ENCODE measurements around the gene RFXANK. TPM values are rescaled to one million over a fixed set of nuclear protein-coding genes. Genes with fewer than 3 reads are reported as not detected.

The RFXANK gene
- total RNA-seq, 1 experiment from 2014 or later = 78.7 TPM

GRCh38 chr19:19214892-19215291 lies 22.8 kb downstream of the RFXANK start (continued):
- TF ChIP-seq ATF6 (CRISPR knock-in tag; IDR thresholded peaks at IDR 0.05) = no peak
- no peak; the same call in 1 of the 2 replicates for TF ChIP-seq ERG (CRISPR knock-in tag; IDR thresholded peaks at IDR 0.05)
- peak; percentile 78; the same call in 1 of the 2 replicates for TF ChIP-seq FOXK1 (CRISPR knock-in tag; IDR thresholded peaks at IDR 0.05)
- TF ChIP-seq CTCF (IDR thresholded peaks at IDR 0.05) = no peak
- no peak for TF ChIP-seq FOXJ3 (CRISPR knock-in tag; IDR thresholded peaks at IDR 0.05; ENCODE audit: borderline replicate concordance)
- peak; percentile 63; the same call in 1 of the 2 replicates for TF ChIP-seq CREM (CRISPR knock-in tag; IDR thresholded peaks at IDR 0.05)
- TF ChIP-seq ZNF532 (CRISPR knock-in tag; IDR thresholded peaks at IDR 0.05; ENCODE audit: borderline replicate concordance) = no peak
- peak; percentile 78 for TF ChIP-seq ETV6 (CRISPR knock-in tag; IDR thresholded peaks at IDR 0.05)
- TF ChIP-seq GTF2I (CRISPR knock-in tag; conservative IDR thresholded peaks at IDR 0.05) = peak; percentile 80; the same call in 1 of the 2 replicates
- no peak for TF ChIP-seq ZNF396 (CRISPR knock-in tag; IDR thresholded peaks at IDR 0.05; ENCODE audit: borderline replicate concordance)
- TF ChIP-seq NR1H2 (CRISPR knock-in tag; IDR thresholded peaks at IDR 0.05) = no peak
- no peak for TF ChIP-seq ATF1 (CRISPR knock-in tag; IDR thresholded peaks at IDR 0.05)
- no peak for TF ChIP-seq TCF7 (CRISPR knock-in tag; IDR thresholded peaks at IDR 0.05; ENCODE audit: low read depth)
- peak; percentile 89 for TF ChIP-seq E2F1 (CRISPR knock-in tag; IDR thresholded peaks at IDR 0.05)
- TF ChIP-seq FOXP1 (CRISPR knock-in tag; IDR thresholded peaks at IDR 0.05; ENCODE audit: borderline replicate concordance) = peak; percentile 89; the same call in 1 of the 2 replicates
- TF ChIP-seq MLX (CRISPR knock-in tag; IDR thresholded peaks at IDR 0.05) = no peak
- TF ChIP-seq MAX (CRISPR knock-in tag; IDR thresholded peaks at IDR 0.05) = peak; percentile 70
- TF ChIP-seq E2F4 (CRISPR knock-in tag; IDR thresholded peaks at IDR 0.05; ENCODE audit: borderline replicate concordance, low read depth) = no peak; the same call in 1 of the 2 replicates
- no peak for TF ChIP-seq GABPB1 (CRISPR knock-in tag; IDR thresholded peaks at IDR 0.05)
- TF ChIP-seq JAZF1 (CRISPR knock-in tag; IDR thresholded peaks at IDR 0.05) = no peak
- TF ChIP-seq IRF1 (CRISPR knock-in tag; IDR thresholded peaks at IDR 0.05) = 0 out of 2 replicates have a peak, but pooled peaks have one; percentile 18
- TF ChIP-seq ZNF317 (CRISPR knock-in tag; IDR thresholded peaks at IDR 0.05; ENCODE audit: borderline replicate concordance, low read depth) = no peak
- TF ChIP-seq OVOL2 (CRISPR knock-in tag; IDR thresholded peaks at IDR 0.05; ENCODE audit: borderline replicate concordance) = no peak
